HCT116 (cell line): ENCODE results near the gene DUOXA1.
"Not testable (repeated sequence)": the region's sequence is repeated elsewhere in the genome, so short reads cannot be mapped to it uniquely, and the experiment has no call there.

ENCODE experiments used
- CTCF ChIP-seq, 3 experiments: fragments of 200-600 bp in 1 of 3; sonication (generic) in 1 of 3; IDR thresholded peaks in 2 of 3; conservative IDR thresholded peaks in 1 of 3; 2 replicates each; pipeline ENCODE4 v1.5.1; 2012 to 2017; ENCODE audit warnings: low read depth in 2 of 3, low read length in 2 of 3, antibody characterized with exemption in 1 of 3, borderline replicate concordance in 1 of 3, control low read depth in 1 of 3, mild to moderate bottlenecking in 1 of 3, mixed read lengths in 1 of 3, mixed run types in 1 of 3, moderate library complexity in 1 of 3; ENCODE audit not compliant: insufficient read depth in 1 of 3
- JUND ChIP-seq: IDR thresholded peaks from 2 replicates; pipeline ENCODE4 v1.6.1; 2012

DNA sequence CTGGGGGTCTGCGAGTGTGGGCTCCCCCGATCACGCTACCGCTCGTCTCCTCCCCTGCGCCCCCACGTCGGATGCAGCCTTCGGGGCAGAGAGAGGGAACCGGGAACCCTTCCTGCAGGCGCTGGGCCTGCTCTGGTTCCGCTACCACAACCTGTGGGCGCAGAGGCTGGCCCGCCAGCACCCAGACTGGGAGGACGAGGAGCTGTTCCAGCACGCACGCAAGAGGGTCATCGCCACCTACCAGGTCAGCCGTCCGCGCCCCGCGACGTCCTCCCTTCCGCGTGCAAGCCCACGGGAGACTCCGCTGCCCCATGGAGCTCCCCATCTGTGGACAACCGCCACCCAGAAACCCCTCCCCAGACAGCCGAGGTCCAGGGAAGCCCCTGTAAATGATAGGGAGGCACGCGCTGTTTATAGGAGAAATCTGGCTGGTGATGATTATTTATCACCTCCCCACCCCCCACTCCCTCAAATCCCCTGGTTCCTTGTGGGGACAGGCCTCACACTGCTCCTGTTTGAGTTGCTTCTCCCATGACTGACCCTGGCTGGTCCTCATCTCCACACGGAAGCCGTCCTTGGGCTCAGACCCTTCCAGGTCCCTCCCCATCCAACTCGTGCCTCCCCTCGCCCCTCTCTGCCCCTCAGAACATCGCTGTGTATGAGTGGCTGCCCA lies 6.2 kb upstream of the DUOXA1 start:
- TF ChIP-seq CTCF (IDR thresholded peaks at IDR 0.05 in 2 of 3, conservative IDR thresholded peaks at IDR 0.05 in 1 of 3; ENCODE audit: borderline replicate concordance in 1 of 3, insufficient read depth in 1 of 3, low read depth in 2 of 3, low read length in 2 of 3); JUND: not testable (repeated sequence)
